Measurements from ENCODE around the gene OR51I1.
A peak's percentile ranks its signal among the peaks of the same experiment; 100 is the strongest.

OR51I1 gene

GRCh38 chr11:5441414-5441813, at the start of gene OR51I1:
Gene OR51I1 (minus strand): TSS chr11:5441514. CDS start chr11:5441514, 0 bp downstream.
- no peak for DNase-seq (ENCODE audit: low spot score)

GRCh38 chr11:5489576-5490357, 48.5 kb upstream of the OR51I1 start:
- no peak for DNase-seq (ENCODE audit: low spot score)

- no peak for DNase-seq (ENCODE audit: low spot score)
These were observed 47.6 kb upstream of the OR51I1 start for GRCh38 chr11:5488798-5489399.

GRCh38 chr11:5488385-5488784, 47.1 kb upstream of the OR51I1 start, which contains the start of gene OR52D1:
Gene OR52D1 (plus strand): TSS chr11:5488685. CDS start chr11:5488707, 22 bp downstream.
- no peak for DNase-seq (ENCODE audit: low spot score)

GRCh38 chr11:5486421-5486820, 45.1 kb upstream of the OR51I1 start:
- no peak for DNase-seq (ENCODE audit: low spot score)

GRCh38 chr11:5486003-5486402, 44.7 kb upstream of the OR51I1 start:
- no peak for DNase-seq (ENCODE audit: low spot score)

- peak; percentile 68 for DNase-seq (ENCODE audit: low spot score)
These were observed 35.0 kb upstream of the OR51I1 start for GRCh38 chr11:5476186-5476819.

- no peak for DNase-seq (ENCODE audit: low spot score)
These were observed 32.6 kb upstream of the OR51I1 start for GRCh38 chr11:5473921-5474320.

GRCh38 chr11:5467527-5467926, 26.2 kb upstream of the OR51I1 start:
- no peak for DNase-seq (ENCODE audit: low spot score)

- DNase-seq (ENCODE audit: low spot score), result no peak
These were observed 19.8 kb upstream of the OR51I1 start for GRCh38 chr11:5460983-5461621.

- DNase-seq (ENCODE audit: low spot score), result no peak
These were observed 8.1 kb upstream of the OR51I1 start for GRCh38 chr11:5449432-5449831.

- DNase-seq (ENCODE audit: low spot score), result no peak
These were observed 7.7 kb upstream of the OR51I1 start, which contains the start of gene OR51I2 for GRCh38 chr11:5449023-5449422. Gene OR51I2 (plus strand): TSS chr11:5449323. CDS start chr11:5453489, 4,166 bp downstream.

GRCh38 chr11:5443835-5444393, 2.6 kb upstream of the OR51I1 start:
- DNase-seq (ENCODE audit: low spot score), result no peak

- DNase-seq (ENCODE audit: low spot score), result no peak
These were observed 18.2 kb downstream of the OR51I1 start for GRCh38 chr11:5423131-5423530.

GRCh38 chr11:5421811-5422210, 19.5 kb downstream of the OR51I1 start, which contains the start of gene OR51Q1:
Gene OR51Q1 (plus strand): TSS chr11:5422111. CDS start chr11:5422201, 90 bp downstream.
- DNase-seq (ENCODE audit: low spot score), result no peak

GRCh38 chr11:5420993-5421392, 20.3 kb downstream of the OR51I1 start:
- no peak for DNase-seq (ENCODE audit: low spot score)

GRCh38 chr11:5405173-5405572, 36.1 kb downstream of the OR51I1 start:
- no peak for DNase-seq (ENCODE audit: low spot score)

- no peak for DNase-seq (ENCODE audit: low spot score)
These were observed 42.4 kb downstream of the OR51I1 start for GRCh38 chr11:5398936-5399335.

- DNase-seq (ENCODE audit: low spot score), result no peak
These were observed 47.2 kb downstream of the OR51I1 start for GRCh38 chr11:5394091-5394490.
